ENCODE measurements around the gene EFCAB13. TPM values are rescaled to one million over a fixed set of nuclear protein-coding genes. Genes with fewer than 3 reads are reported as not detected.

Gene EFCAB13, protein sequence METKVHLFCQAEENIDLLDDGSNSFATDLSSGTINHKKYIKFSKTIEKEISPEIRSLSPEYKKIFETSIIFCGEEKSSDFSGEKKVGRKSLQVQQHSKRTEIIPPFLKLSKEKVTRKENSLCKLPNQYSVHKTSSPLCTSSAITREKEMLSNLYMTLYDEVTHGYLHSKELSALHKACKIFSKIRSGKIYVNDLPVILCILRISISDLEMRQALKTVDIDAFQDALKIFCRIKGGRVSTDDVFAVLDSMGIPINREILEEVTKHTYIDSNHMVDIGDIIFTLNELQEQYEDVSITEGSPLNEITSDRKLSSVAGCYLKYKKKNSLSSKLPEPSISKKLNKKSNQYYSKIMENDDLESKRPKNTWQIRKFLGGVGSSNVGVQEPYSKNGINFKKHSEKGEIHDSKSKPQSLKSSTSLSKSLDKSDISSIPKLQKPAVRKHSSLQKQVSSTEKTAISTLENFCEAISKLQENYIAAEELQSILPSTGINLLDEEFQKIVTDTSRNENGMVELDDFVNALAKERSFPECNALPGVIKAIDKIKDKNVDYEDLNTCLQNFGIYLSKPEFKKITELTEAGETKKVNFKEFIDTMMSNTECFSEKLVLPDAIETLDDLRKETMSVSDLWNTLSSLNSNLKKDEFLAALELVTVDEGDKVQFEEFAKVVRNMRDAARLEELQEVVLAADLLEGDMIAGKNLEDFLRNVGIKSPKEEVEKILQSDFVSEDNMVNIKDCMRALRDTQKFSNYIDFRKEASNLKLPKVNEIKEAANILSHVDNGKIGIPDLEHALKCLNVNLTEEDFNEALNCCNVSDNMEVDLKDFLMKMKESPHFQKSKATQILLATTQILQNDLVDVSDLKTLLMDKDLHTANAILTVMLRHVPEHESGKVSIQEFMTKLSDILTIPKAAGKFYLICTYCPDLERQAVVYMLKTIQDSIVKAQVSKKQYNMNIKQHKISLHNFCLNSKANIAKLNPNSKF
- polyA plus RNA-seq = 10.2 TPM

- H3K27me3 Mint-ChIP-seq = no peaks in the 10 kb centered on the region
- peak within 1 kb of the TSS; percentile 93 to 99 (median 98) for H3K27ac Mint-ChIP-seq
- peaks cover 2% of the 10 kb centered on the region for H3K36me3 Mint-ChIP-seq
- no peaks in the 10 kb centered on the region for H3K9me3 Mint-ChIP-seq
- H3K4me1 Mint-ChIP-seq = peaks cover 7 to 18% (median 10%) of the 10 kb centered on the region in 3 donors
- H3K4me3 Mint-ChIP-seq = peak within 1 kb of the TSS; percentile 94 to 100 (median 99)
Measured at GRCh38 chr17:47323382-47324223, at the start of gene EFCAB13. TSS of gene EFCAB13 (plus strand) at chr17:47323955. CDS start at chr17:47328354, 4,399 bp downstream.

DNA sequence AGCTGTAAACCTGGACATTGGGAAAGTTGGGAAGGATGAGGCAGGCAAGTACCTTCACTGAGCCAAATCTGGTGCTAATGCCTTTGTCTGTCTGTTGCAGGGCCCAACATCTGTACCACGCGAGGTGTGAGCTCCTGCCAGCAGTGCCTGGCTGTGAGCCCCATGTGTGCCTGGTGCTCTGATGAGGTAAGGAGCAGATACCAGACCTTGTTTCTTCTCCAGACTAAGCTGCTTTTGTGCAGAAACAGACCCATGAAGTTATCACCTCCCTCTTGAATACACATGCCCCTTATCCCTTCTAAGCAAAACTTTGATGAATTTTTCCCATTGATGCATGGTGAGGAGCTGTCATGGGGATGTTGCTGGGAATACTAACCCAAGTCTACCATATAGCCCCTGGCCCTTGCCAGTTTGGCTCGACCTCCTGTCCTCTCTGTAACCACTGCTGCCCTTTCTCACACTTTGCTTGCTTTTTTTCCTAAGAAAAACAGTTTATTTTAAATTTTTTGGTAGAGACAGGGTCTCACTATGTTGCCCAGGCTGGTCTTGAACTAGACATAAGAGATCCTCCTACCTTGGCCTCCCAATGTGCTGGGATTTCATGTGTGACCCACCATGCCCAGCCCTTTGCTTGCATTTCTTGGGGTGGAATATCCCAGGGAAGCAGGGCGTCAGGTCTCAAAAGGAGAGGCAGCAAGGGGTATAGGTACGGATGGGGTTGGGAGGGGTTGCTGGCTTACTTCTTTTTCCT, 49.3 kb upstream of the EFCAB13 start:
- H3K36me3 Mint-ChIP-seq = peaks cover 2% of the 10 kb centered on the region
- H3K27ac Mint-ChIP-seq = peak overlapping the region in 1 of 3 donors; percentile 45
- H3K27me3 Mint-ChIP-seq = no peaks in the 10 kb centered on the region
- H3K9me3 Mint-ChIP-seq = peaks cover 0 to 4% (median 3%) of the 10 kb centered on the region in 3 donors
- H3K4me3 Mint-ChIP-seq = no peak overlapping the region
- peaks cover 23 to 33% (median 31%) of the 10 kb centered on the region in 3 donors for H3K4me1 Mint-ChIP-seq

- H3K4me1 Mint-ChIP-seq = peaks cover 28 to 39% (median 38%) of the 10 kb centered on the region in 3 donors
- peak overlapping the region in 1 of 4 donors; percentile 70 for H3K4me3 Mint-ChIP-seq
- H3K27me3 Mint-ChIP-seq = no peaks in the 10 kb centered on the region
- peaks cover 0 to 4% (median 0%) of the 10 kb centered on the region in 3 donors for H3K9me3 Mint-ChIP-seq
- peak overlapping the region in 2 of 3 donors; percentile 25 to 45 for H3K27ac Mint-ChIP-seq
- peaks cover 2% of the 10 kb centered on the region for H3K36me3 Mint-ChIP-seq
Measured at GRCh38 chr17:47275245-47275984, 48.3 kb upstream of the EFCAB13 start.

- H3K4me1 Mint-ChIP-seq = peaks cover 29 to 43% (median 41%) of the 10 kb centered on the region in 3 donors
- H3K36me3 Mint-ChIP-seq = no peaks in the 10 kb centered on the region
- H3K27me3 Mint-ChIP-seq = no peaks in the 10 kb centered on the region
- H3K4me3 Mint-ChIP-seq = peak overlapping the region in 1 of 4 donors; percentile 59
- no peak overlapping the region for H3K27ac Mint-ChIP-seq
- H3K9me3 Mint-ChIP-seq = peaks cover 0 to 4% (median 0%) of the 10 kb centered on the region in 3 donors
Measured at GRCh38 chr17:47276444-47276843, 47.3 kb upstream of the EFCAB13 start.

DNA sequence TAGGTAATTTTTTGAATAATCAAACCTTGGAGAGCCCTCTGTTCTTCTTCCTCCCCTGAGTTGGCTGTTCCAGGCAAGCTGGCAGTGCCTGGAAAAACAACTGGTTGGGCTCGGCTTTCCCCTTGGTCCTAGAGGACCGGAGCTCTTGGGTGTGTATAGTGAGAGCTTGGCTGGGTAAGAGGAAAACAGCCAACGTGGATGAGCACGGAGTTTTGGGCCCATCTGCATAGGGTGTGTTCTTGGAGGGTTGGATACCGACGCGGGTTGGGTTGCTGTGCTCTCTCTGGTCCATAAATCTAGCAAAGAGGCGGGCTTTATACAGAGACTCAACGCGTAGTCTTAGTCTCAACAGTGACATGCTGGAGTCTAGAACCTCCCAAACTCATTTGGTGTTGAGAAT, 46.9 kb upstream of the EFCAB13 start:
- H3K36me3 Mint-ChIP-seq = no peaks in the 10 kb centered on the region
- H3K27ac Mint-ChIP-seq = peak overlapping the region in 1 of 3 donors; percentile 67
- peaks cover 0 to 4% (median 0%) of the 10 kb centered on the region in 3 donors for H3K9me3 Mint-ChIP-seq
- H3K4me3 Mint-ChIP-seq = peak overlapping the region in 1 of 4 donors; percentile 59
- H3K27me3 Mint-ChIP-seq = no peaks in the 10 kb centered on the region
- H3K4me1 Mint-ChIP-seq = peaks cover 31 to 44% (median 43%) of the 10 kb centered on the region in 3 donors

- Mint-ChIP-seq H3K27me3 (no peaks in the 10 kb centered on the region), H3K27ac (peak overlapping the region in 1 of 3 donors; percentile 69), H3K9me3 (peaks cover 0 to 4% (median 0%) of the 10 kb centered on the region in 3 donors), H3K36me3 (peaks cover 1% of the 10 kb centered on the region), H3K4me1 (peaks cover 34 to 47% (median 38%) of the 10 kb centered on the region in 3 donors), H3K4me3 (peak overlapping the region in 2 of 4 donors; percentile 22 to 88)
Measured at GRCh38 chr17:47277921-47278320, 45.8 kb upstream of the EFCAB13 start.

DNA sequence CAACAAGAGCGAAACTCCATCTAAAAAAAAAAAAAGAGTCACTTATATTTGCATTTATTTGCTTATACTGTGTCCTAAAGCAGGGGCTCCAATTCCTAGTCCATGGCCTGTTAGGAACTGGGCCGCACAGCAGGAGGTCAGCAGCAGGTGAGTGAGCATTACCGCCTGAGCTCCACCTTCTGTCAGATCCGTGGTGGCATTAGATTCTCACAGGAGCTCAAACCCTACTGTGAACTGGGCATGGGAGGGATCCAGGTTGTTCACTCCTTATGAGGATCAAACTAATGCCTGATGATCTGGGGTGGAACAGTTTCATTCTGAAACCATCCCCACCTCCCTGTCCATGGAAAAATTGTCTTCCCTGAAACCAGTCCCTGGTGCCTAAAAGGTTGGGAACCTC, 45.2 kb upstream of the EFCAB13 start:
- H3K27ac Mint-ChIP-seq = peak overlapping the region; percentile 65 to 83 (median 75)
- peaks cover 2% of the 10 kb centered on the region for H3K36me3 Mint-ChIP-seq
- peaks cover 0 to 4% (median 0%) of the 10 kb centered on the region in 3 donors for H3K9me3 Mint-ChIP-seq
- peak overlapping the region in 3 of 4 donors; percentile 51 to 92 (median 75) for H3K4me3 Mint-ChIP-seq
- no peaks in the 10 kb centered on the region for H3K27me3 Mint-ChIP-seq
- peaks cover 34 to 46% (median 41%) of the 10 kb centered on the region in 3 donors for H3K4me1 Mint-ChIP-seq

DNA sequence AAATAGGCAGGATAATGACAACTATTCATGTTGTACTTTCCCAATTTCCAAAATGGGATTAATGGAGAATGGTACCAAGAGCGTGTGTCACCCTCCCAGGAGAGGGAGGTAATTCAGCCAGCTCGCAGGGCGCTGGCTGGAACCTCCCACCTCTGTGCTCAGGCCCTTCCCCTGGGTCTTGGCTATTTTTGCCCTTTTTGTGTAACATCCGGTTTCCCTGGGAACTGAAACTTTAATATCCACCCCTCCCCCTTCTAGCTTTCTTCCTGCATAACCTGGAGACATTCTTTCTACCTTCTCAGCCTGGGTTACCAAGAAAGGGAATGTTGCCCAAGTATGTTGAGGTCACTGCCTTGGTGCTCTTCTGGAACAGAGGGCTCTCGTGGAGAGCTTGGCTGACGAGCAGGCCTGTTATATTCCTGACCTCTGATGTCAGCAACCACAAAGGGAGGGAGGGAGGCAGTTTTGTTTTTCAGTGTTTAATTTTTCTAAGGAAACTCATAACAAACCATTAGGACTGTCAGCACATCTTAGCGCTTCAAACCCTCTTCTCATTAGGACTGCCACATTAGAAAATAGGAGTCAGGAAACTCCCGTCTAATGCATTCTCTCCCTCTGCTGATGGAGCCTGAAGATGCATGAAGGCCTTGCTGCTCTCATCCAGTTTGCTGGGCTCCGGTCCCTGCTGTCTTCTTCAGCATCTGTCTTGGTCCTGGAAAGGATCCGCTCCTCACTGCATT, 44.5 kb upstream of the EFCAB13 start:
- Mint-ChIP-seq H3K36me3 (peaks cover 2% of the 10 kb centered on the region), H3K27me3 (no peaks in the 10 kb centered on the region), H3K9me3 (peaks cover 0 to 4% (median 0%) of the 10 kb centered on the region in 3 donors), H3K4me1 (peaks cover 34 to 47% (median 44%) of the 10 kb centered on the region in 3 donors), H3K27ac (peak overlapping the region; percentile 65 to 83 (median 75)), H3K4me3 (peak overlapping the region; percentile 51 to 92 (median 70))

DNA sequence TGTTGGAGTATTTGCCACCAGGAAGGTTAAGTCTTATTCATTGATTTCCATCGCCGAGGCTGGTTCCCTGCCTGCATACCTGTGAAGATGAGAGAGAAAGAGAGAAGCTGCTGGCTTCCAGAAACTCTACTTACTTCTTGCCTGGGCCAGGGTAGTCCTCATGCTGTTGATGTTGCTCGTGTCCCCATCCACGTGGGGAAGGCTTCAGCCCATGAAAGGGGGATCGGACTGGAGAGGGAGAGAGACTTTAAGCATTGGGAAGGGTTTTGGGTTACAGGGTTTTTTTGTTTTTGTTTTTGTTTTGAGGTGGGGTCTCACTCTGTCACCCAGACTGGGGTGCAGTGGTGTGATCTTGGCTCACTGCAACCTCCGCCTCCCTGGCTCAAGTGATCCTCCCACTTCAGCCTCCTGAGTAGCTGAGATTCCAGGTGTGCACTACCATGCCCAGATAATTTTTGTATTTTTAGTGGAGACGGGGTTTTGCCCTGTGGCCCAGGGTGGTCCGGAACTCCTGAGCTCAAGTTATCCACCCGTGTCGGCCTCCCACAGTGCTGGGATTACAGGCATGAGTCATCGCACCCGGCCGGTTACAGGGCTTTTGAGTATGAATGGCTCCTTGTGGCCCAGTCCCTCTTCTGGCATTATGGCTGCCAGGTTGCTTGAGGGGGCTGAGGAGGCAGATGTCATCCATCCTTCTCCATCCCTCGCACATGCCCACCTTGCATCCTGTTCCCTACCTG, 43.5 kb upstream of the EFCAB13 start:
- Mint-ChIP-seq H3K36me3 (peaks cover 2% of the 10 kb centered on the region), H3K4me3 (peak overlapping the region in 2 of 4 donors; percentile 6 to 92), H3K9me3 (peaks cover 0 to 4% (median 0%) of the 10 kb centered on the region in 3 donors), H3K27ac (peak overlapping the region in 2 of 3 donors; percentile 35 to 74), H3K27me3 (no peaks in the 10 kb centered on the region), H3K4me1 (peaks cover 31 to 53% (median 42%) of the 10 kb centered on the region in 3 donors)

DNA sequence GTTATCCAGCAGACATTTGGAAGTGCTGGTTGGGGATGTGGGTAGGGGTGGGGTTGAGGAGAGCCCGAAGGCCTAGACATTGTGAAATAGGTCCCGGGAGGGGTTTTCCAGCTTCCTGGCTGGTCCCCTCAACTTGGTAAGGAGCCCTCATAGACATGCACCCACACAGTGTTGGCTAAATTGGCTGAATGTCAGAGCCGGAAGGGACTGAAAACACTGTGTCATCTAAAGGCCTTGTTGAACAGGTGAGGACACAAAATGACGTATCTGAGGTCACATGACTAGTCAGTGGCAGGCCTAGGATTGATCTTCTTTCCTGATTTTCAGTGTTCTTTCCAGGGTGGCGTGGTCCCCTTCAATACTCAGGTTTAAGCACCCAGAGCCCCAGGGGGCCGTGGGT, 42.5 kb upstream of the EFCAB13 start:
- H3K27me3 Mint-ChIP-seq = peaks cover 1% of the 10 kb centered on the region
- peaks cover 33 to 55% (median 43%) of the 10 kb centered on the region in 3 donors for H3K4me1 Mint-ChIP-seq
- H3K4me3 Mint-ChIP-seq = no peak overlapping the region
- peaks cover 0 to 3% (median 0%) of the 10 kb centered on the region in 3 donors for H3K9me3 Mint-ChIP-seq
- peaks cover 2% of the 10 kb centered on the region for H3K36me3 Mint-ChIP-seq
- H3K27ac Mint-ChIP-seq = peak overlapping the region in 2 of 3 donors; percentile 19 to 74

DNA sequence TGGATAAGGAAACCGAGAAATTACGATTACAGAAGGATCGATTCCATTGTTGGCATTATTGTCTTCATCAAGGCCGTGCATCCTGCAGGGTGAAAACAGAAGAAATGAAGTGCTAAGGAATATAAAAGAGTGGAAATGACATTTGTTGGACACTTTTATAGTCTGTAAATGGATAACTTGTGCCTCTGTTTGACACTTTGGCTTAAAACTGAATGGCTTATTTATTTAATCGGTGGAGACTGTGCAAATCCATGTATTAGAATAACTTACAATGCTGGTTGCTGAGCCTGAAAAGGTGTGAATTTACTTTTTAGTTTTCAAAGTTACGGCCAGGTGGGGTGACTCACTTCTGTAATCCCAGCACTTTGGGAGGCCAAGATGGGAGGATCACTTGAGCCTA, 38.8 kb upstream of the EFCAB13 start:
- Mint-ChIP-seq H3K27me3 (peaks cover 1% of the 10 kb centered on the region), H3K4me3 (peak overlapping the region in 1 of 4 donors; percentile 6), H3K4me1 (peaks cover 22 to 45% (median 28%) of the 10 kb centered on the region in 3 donors), H3K27ac (peak overlapping the region in 1 of 3 donors; percentile 21), H3K9me3 (no peaks in the 10 kb centered on the region), H3K36me3 (peaks cover 2% of the 10 kb centered on the region)
